ENCODE data around the gene ACTN4. TPM values are rescaled to one million over a fixed set of nuclear protein-coding genes. Genes with fewer than 3 reads are reported as not detected.

Gene ACTN4
- total and polyA plus RNA-seq, 10 of the 15 experiments (the other 5 are each of a cell fraction or from before 2014, with no cell fraction given): 2.4 to 293 (median 72.5) TPM

- DNase-seq (ENCODE audit: low read depth, low spot score) (no peak), ATAC-seq (no peak), FAIRE-seq (no peak)
- intact Hi-C loops (cut with micrococcal nuclease; ENCODE audit: unreplicated experiment) (no loop called here), in situ Hi-C loops (cut with MboI) (loop anchor here (25.0 kb wide), 1 partner anchor 230 kb away; the partner anchor contains the start of gene FAM98C)
- H3K36me3 ChIP-seq (ENCODE audit: control insufficient read depth in 2 of 2, insufficient read depth in 2 of 2, low read length in 1 of 2): no peaks in the 10 kb centered on the region
- H3K4me1 ChIP-seq (ENCODE audit: control insufficient read depth, insufficient read depth, low read length): peaks cover under 1% of the 10 kb centered on the region
- H3K79me2 ChIP-seq (ENCODE audit: control insufficient read depth, insufficient read depth, low read length): no peaks in the 10 kb centered on the region
- no TSS peak for BruUV-seq (replicated peaks)
- H3K9me3 ChIP-seq (replicated peaks; ENCODE audit: control insufficient read depth, insufficient read depth, low read length): no peaks in the 10 kb centered on the region
- no peak overlapping the region for H2AFZ ChIP-seq (ENCODE audit: control insufficient read depth, low read depth, low read length)
- CTCF ChIA-PET: interaction anchor here (0.9 to 1.0 kb wide), 2 partner anchors 12 to 128 kb away, joined by 3 read pairs; no protein-coding TSS in a partner anchor
- SMC1A ChIA-PET (ENCODE audit: uncharacterized antibody, unreplicated experiment): no interaction called here
- H3K9ac ChIP-seq (ENCODE audit: control insufficient read depth, insufficient read depth, low read length): no peak overlapping the region
- no peak overlapping the region for H3K4me2 ChIP-seq (ENCODE audit: control insufficient read depth, insufficient read depth)
- no peaks in the 10 kb centered on the region for H4K20me1 ChIP-seq (ENCODE audit: control insufficient read depth, insufficient read depth)
- H3K27ac ChIP-seq (ENCODE audit: control insufficient read depth, insufficient read depth): no peak overlapping the region
- TF ChIP-seq MTA3 (IDR thresholded peaks at IDR 0.05; ENCODE audit: borderline replicate concordance, low read length): no peak
- TF ChIP-seq, protein P1, sequence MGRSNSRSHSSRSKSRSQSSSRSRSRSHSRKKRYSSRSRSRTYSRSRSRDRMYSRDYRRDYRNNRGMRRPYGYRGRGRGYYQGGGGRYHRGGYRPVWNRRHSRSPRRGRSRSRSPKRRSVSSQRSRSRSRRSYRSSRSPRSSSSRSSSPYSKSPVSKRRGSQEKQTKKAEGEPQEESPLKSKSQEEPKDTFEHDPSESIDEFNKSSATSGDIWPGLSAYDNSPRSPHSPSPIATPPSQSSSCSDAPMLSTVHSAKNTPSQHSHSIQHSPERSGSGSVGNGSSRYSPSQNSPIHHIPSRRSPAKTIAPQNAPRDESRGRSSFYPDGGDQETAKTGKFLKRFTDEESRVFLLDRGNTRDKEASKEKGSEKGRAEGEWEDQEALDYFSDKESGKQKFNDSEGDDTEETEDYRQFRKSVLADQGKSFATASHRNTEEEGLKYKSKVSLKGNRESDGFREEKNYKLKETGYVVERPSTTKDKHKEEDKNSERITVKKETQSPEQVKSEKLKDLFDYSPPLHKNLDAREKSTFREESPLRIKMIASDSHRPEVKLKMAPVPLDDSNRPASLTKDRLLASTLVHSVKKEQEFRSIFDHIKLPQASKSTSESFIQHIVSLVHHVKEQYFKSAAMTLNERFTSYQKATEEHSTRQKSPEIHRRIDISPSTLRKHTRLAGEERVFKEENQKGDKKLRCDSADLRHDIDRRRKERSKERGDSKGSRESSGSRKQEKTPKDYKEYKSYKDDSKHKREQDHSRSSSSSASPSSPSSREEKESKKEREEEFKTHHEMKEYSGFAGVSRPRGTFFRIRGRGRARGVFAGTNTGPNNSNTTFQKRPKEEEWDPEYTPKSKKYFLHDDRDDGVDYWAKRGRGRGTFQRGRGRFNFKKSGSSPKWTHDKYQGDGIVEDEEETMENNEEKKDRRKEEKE (IDR thresholded peaks at IDR 0.05): no peak
- H3K4me3 ChIP-seq: no peak overlapping the region
- 68% methylated on average over 9 of the region's 9 CpGs for WGBS (ENCODE audit: insufficient coverage, insufficient replicate concordance, low lambda C conversion rate, missing lambda C conversion rate)
- POLR2A ChIA-PET: no interaction called here
- H3K27me3 ChIP-seq (replicated peaks in 1 of 2; ENCODE audit: control insufficient read depth in 2 of 2, insufficient read depth in 2 of 2, low read length in 1 of 2): no peaks in the 10 kb centered on the region
- RAD21 ChIA-PET (ENCODE audit: unreplicated experiment): interaction anchor here (0.9 kb wide), 1 partner anchor 23 kb away, joined by 3 read pairs; the partner anchor contains the start of gene EIF3K
These were observed 5.3 kb upstream of the ACTN4 start for GRCh38 chr19:38642176-38642575.

DNA sequence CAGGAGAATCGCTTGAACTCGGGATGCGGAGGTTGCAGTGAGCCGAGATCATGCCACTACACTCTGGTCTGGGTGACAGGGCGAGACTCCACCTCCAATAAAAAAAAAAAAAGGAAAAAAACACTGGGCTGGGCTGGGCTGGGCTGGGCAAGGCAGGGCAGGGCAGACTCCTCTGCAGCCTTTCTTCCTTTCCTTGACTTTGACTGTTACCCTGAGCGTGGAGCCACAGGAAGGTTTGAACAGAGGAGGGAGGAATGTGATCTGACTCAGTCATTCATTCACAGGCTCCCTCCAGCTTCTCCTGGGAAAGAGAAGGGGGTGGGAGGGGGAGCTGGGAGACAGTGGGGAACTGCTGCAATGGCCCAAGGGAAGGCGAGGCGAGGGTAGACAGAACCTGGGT lies 2.7 kb upstream of the ACTN4 start:
- CTCF ChIA-PET: interaction anchor here (0.8 to 6.5 kb wide), 2 partner anchors 10 to 129 kb away, joined by 3 to 53 read pairs; no protein-coding TSS in a partner anchor
- WGBS (ENCODE audit: insufficient coverage, insufficient replicate concordance, low lambda C conversion rate, missing lambda C conversion rate): 91% methylated on average over 7 of the region's 8 CpGs

More for the DNA sequence above, 2.7 kb upstream of the ACTN4 start:
- Histone ChIP-seq H3K9ac (ENCODE audit: control insufficient read depth, insufficient read depth, low read length) (no peak overlapping the region), H3K4me1 (ENCODE audit: control insufficient read depth, insufficient read depth, low read length) (peaks cover 5% of the 10 kb centered on the region), H3K79me2 (ENCODE audit: control insufficient read depth, insufficient read depth, low read length) (peaks cover 23% of the 10 kb centered on the region), H3K27ac (ENCODE audit: control insufficient read depth, insufficient read depth) (no peak overlapping the region), H3K27me3 (replicated peaks in 1 of 2; ENCODE audit: control insufficient read depth in 2 of 2, insufficient read depth in 2 of 2, low read length in 1 of 2) (no peaks in the 10 kb centered on the region), H3K4me2 (ENCODE audit: control insufficient read depth, insufficient read depth) (no peak overlapping the region), H3K36me3 (ENCODE audit: control insufficient read depth in 2 of 2, insufficient read depth in 2 of 2, low read length in 1 of 2) (no peaks in the 10 kb centered on the region), H4K20me1 (ENCODE audit: control insufficient read depth, insufficient read depth) (no peaks in the 10 kb centered on the region; the same call in 1 of the 2 replicates), H3K4me3 (no peak overlapping the region), H3K9me3 (replicated peaks; ENCODE audit: control insufficient read depth, insufficient read depth, low read length) (no peaks in the 10 kb centered on the region), H2AFZ (ENCODE audit: control insufficient read depth, low read depth, low read length) (no peak overlapping the region)
- intact Hi-C loops (cut with micrococcal nuclease; ENCODE audit: unreplicated experiment) (loop anchor here (5.0 kb wide), 1 partner anchor 43 kb away; no protein-coding TSS in a partner anchor), in situ Hi-C loops (cut with MboI) (loop anchor here (25.0 kb wide), 1 partner anchor 232 kb away; the partner anchor contains the start of gene FAM98C)
- ATAC-seq (no peak), DNase-seq (ENCODE audit: low read depth, low spot score) (no peak), FAIRE-seq (no peak)
- BruUV-seq (replicated peaks): no TSS peak
- ChIA-PET RAD21 (ENCODE audit: unreplicated experiment) (no interaction called here), POLR2A (interaction anchor here (0.6 to 1.1 kb wide), 2 partner anchors 27 to 117 kb away, joined by 3 to 8 read pairs; partner anchors contain the start of gene MAP4K1), SMC1A (ENCODE audit: uncharacterized antibody, unreplicated experiment) (no interaction called here)
- TF ChIP-seq RELA (IDR thresholded peaks at IDR 0.05; ENCODE audit: borderline replicate concordance, partially characterized antibody) (no peak), SMAD1 (IDR thresholded peaks at IDR 0.05; ENCODE audit: low read depth, partially characterized antibody) (no peak), SUZ12 (IDR thresholded peaks at IDR 0.05; ENCODE audit: unreplicated experiment) (no peak), ELK1 (IDR thresholded peaks at IDR 0.05; ENCODE audit: low read depth, low read length) (no peak), IRF3 (IDR thresholded peaks at IDR 0.05) (no peak)

Measured in GM12878 (cell line).